Medulla oblongata (tissue), 1 donor: ENCODE measurements around the gene PUM2.

Experiments
- DNase-seq: peaks from one replicate; pipeline ENCODE4 v3.0.0-alpha.2; 2015; ENCODE audit errors: extremely low spot score

Gene PUM2

GRCh38 chr2:20231159-20231558 lies 119.5 kb downstream of the PUM2 start:
- DNase-seq = no peak

DNA sequence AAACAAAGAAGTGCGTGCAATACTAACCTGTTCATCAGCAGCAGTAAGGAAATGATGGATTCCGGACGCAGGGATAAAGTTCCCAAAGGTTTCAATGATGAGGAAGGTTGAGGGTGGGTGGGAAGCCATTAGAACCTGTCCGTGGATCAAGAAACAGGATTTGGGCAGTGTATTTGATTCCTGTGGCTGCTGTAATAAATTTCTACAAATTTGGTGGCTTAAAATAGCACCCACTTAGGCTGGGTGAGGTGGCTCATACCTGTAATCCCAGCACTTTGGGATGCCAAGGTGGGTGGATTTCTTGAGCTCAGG lies 120.6 kb downstream of the PUM2 start:
- DNase-seq = no peak

GRCh38 chr2:20229322-20230113 lies 121.1 kb downstream of the PUM2 start:
- DNase-seq = no peak

DNA sequence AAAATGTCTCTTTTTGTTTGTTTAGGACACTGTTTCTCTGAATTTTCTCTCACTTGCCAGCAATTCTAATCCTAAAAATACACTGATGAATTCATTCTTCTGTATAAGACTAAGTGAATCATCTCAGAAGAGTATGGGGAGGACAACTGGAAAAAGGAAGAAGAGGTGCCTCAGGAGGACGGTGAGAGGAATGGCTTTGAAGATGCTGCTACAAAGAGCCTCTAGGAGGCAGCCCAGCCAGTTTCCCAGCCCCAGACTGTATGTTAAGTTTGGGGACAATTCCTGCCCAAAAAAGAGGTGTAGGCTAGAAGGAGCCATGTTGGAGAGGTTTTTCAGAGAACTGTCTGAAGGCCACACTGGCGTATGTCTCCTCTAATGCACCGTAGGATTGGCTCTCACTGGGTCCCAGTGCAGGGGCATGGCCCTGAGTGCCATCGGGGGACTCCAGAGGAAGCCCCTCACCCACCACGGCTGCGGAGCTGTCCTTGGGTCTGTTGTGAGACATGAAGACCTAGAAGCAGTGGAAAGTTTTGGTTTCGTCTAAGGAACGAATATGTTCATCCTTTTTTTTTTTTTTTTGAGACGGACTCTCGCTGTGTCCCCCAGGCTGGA lies 122.6 kb downstream of the PUM2 start:
- DNase-seq = no peak

DNA sequence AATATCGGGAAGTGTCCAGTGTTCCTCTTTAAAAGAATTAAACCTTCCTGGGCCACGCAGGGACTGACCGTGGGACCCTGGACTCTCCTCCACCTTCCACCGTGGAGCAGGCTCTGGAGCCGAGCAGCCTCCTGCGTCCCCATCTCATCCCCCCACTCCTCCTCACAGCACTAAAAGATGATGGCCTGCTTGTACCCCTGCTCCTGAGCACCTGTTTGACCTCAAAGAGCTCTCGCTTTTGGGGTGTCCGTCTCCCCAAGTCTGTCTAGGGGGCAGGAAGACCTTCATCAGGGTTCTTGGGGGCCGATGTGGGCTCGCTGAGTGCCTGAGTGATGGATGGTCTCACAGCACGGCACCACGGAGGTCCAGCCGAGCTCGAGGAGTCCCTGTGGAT lies 124.5 kb downstream of the PUM2 start:
- no peak for DNase-seq

- DNase-seq = peak; percentile 9
These were observed 125.1 kb downstream of the PUM2 start for GRCh38 chr2:20225294-20226151.

GRCh38 chr2:20224716-20225293 lies 125.8 kb downstream of the PUM2 start, which contains the start of gene SDC1:
TSS of gene SDC1 (minus strand) at chr2:20225130. CDS start at chr2:20224867, 263 bp downstream.
- DNase-seq = peak; percentile 9

DNA sequence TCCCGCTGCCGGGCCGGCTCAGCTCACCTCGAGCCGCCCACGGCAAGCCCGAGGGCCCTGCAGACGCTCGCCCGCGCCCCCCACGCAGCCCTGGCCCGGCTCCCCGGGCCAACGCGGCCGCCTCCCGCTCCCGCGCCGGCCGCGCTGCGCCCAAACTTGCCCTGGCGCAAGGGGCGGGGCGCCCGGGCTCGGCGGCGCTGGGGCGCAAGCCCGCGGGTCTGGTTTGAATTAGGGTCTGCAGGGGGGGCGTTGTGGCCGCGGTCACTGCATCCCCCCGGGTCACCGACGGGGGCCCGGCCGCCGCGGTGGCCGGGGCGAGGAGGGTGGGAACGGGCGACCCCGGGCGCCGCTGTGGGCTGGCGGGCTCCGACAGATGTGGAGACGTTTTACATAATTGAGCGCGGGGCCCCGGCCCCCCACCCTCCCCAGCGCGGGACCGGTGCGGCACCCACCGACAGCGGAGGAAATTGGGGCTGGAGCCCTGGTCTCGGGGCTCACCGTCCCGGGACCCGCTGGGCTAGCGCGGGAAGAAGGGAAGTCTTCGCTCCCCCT lies 126.4 kb downstream of the PUM2 start:
- no peak for DNase-seq

DNA sequence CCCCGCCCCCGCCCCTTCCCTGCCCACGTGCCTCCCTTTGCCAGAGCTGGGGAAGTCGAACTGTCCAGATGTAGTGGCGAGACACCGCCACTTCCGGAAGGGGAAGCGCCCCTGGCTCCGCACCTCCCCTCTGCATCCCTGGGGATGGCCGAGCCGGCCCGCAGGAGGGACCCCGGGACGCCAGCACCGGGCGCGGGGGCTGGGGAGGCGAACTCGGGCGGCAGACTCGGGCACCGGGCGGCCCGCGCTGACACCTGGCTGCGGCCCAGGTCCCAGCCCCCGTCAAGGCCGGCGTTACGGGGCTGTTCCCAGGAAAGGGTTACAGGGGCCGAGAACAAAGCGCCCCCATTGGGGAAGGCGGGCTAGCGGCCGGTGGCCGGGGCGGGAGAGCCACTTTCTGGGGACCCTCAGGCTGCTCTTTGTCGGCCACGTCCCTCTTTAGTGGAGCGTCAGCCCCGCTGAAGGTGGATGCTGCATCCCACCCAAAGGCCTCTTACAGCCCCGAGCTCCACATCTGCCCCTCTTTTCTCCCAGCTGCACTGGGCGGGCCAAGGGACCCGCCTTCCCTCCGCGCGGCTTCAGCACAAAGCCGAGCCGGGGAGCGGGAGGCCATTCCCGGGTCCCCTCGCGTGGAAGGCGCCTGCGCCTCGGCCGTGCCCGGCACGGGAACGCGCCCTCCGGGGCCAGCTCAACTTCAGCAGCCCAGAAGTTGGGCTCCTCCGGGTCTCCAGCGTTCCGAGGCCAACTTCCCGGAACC lies 127.1 kb downstream of the PUM2 start:
- no peak for DNase-seq

GRCh38 chr2:20222769-20223406 lies 127.8 kb downstream of the PUM2 start:
- no peak for DNase-seq

DNA sequence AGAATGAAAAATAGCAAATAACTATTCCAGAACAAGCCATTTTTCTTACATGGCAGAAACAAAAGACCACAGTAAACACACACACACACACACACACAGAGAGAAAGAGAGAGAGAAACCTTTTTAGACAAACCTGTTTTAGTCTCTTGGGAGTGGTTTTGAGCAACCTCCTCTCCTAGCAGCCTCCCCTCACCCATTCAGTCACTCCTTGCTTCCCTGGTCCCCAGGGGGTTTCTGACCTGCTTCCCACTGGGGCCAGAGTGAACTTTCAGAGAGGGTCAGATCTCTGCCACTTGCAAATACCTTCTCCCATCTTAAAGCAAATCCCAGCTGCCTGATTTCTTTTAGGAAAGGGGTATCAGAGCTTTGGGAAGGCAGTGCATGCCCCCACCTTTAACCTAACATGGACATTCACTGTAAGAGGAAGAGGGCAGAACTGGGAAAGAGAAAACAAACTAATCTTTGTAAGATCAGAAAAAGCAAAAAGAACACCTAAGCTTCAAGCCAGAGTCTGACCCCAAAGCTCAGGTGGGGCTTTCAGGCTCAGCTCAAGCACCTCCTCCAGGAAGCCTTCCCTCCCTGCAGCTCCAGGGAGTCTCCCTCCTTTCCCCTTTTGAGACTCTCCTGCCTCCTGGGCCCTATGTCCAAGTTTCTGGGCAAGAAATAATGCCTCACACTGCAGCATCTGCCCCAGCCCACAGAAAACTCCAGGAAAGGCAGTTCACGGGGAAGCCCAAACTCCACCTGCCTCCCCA lies 128.5 kb downstream of the PUM2 start:
- no peak for DNase-seq

- DNase-seq = no peak
These were observed 129.1 kb downstream of the PUM2 start for GRCh38 chr2:20221555-20221973.

DNA sequence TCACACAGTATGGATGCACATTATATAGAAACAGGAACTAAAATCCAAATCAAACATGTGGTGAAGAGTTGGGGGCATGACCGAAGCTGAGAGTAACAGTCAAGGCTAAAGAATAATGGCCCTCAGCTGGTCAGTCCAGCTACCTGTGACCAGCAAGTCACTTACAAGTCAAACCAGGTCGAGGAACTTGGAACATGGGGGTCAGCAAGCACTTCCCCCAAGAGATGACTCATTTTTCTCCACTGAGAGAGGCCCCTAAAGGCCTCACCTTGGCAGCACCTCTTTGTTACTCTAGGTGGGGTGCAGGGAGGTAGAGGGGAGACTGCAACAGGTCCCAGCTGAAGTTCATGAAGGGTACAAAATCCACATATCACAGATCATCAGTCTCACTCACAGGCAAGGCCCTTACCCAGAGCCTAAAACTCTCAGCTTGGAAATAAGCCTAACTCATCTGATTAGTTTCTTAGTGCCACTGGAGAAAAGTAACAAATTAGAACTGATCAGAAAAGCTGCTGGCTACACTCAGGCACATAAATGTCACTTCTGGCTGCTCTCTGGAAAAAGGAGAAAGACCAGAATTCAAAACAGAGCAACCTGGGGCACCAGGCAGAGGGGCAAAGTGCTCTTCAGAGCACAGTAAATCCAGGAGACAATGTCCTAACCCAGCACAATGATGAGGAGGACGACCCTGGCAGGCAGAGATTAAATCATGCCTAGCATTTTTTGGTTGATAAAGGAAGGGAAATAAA lies 129.7 kb downstream of the PUM2 start:
- DNase-seq = no peak

DNA sequence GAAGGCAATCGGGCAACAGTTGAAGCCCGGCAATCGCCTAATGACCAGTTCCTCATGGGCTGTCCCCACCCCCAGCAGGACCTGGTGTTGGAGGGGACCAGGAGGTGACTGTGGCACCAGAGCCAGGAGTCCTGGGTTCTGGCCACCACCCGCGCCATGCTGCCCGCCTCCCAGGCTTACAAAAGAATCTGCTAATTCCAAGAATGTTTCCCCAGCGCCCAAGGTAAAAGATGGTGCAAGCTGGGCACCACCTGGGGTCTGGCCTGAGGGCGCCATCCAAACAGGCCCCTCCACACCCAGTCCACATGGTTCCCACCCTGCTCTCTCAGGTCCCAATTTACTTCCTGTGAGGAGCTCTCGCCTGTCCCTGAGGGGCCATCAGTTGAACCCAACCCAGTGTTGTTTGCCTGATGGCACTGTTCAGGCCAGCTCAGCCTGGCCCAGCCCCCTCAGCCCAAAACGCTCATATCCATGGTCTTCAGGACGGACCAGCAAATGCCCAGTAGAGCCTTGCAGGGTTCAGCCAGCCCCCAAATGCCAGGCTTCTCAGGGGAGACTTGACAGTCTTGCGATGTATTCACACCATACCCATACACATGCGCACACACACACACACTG lies 130.8 kb downstream of the PUM2 start:
- no peak for DNase-seq

- no peak for DNase-seq
These were observed 132.0 kb downstream of the PUM2 start for GRCh38 chr2:20218331-20219320.

- DNase-seq = no peak
These were observed 133.3 kb downstream of the PUM2 start for GRCh38 chr2:20217041-20217970.
